Heart left ventricle (tissue), 16 donors: ENCODE data around the gene FRMPD4. TPM values are rescaled to one million over a fixed set of nuclear protein-coding genes. Genes with fewer than 3 reads are reported as not detected.

Source experiments
- ATAC-seq, 4 donors: fragments of 200-7000 bp; cut with Tn5 transposase; one replicate each; pipeline ENCODE4 v1.9.1; 2020 to 2022; ENCODE audit warnings: moderate library complexity in 4 of 4, mild to moderate bottlenecking in 3 of 4, moderate number of reproducible peaks in 1 of 4
- DNase-seq, 5 donors: peaks; one replicate each; pipeline ENCODE4 v3.0.0-alpha.2; 2020
- H3K27ac ChIP-seq, 12 donors: fragments of 200-600 bp; sonication (generic) in 4 of 12; one replicate each; pipeline versions ENCODE4 v1.5.0 to v1.8.0; 2016 to 2022; ENCODE audit warnings: mild to moderate bottlenecking in 2 of 12
- H3K27me3 ChIP-seq, 9 donors: fragments of 200-600 bp; sonication (generic) in 2 of 9; one replicate each; pipeline versions ENCODE4 v1.5.1 to v1.8.0; 2016 to 2022; ENCODE audit warnings: mild to moderate bottlenecking in 3 of 9
- H3K36me3 ChIP-seq, 9 donors: fragments of 200-600 bp; sonication (generic) in 2 of 9; one replicate each; pipeline versions ENCODE4 v1.5.0 to v1.8.0; 2018 to 2022; ENCODE audit warnings: mild to moderate bottlenecking in 2 of 9
- H3K4me1 ChIP-seq, 12 donors: fragments of 200-600 bp; sonication (generic) in 4 of 12; one replicate each; pipeline versions ENCODE4 v1.5.0 to v1.8.0; 2016 to 2022; ENCODE audit warnings: mild to moderate bottlenecking in 3 of 12
- H3K4me3 ChIP-seq, 12 donors: fragments of 200-600 bp; sonication (generic) in 4 of 12; one replicate each; pipeline versions ENCODE4 v1.5.0 to v1.8.0; 2017 to 2022; ENCODE audit warnings: mild to moderate bottlenecking in 9 of 12, moderate library complexity in 4 of 12
- H3K9me3 ChIP-seq, 12 donors: fragments of 200-600 bp; sonication (generic) in 4 of 12; one replicate each; pipeline versions ENCODE4 v1.5.0 to v1.8.0; 2016 to 2022; ENCODE audit warnings: mild to moderate bottlenecking in 1 of 12
- POLR2A ChIP-seq, 2 donors: fragments of 450-650 bp; IDR thresholded peaks; one replicate each; pipeline ENCODE4 v1.6.1; 2017; ENCODE audit warnings: antibody characterized with exemption in 2 of 2, mild to moderate bottlenecking in 2 of 2, moderate library complexity in 2 of 2
- WGBS, 4 donors: extraction: QIAGEN DNeasy Blood & Tissue Kit in 2 of 4; methylation state at CpG; one replicate each; pipeline versions ENCODE4 v1.1.5 to v1.1.7; 2013 to 2018; 5-methylcytosine and 5-hydroxymethylcytosine counted together
- intact Hi-C, 10 donors: fragments of 100-400 bp; cut with DNase I; formaldehyde crosslinking; loops; one replicate each; pipeline versions ENCODE4 v1.11.1 to v1.14.2; 2022
- polyA plus RNA-seq, 2 donors: library from polyadenylated mRNA; stranded (reverse); fragments of 200-250 nt; gene quantifications; one replicate each; pipeline ENCODE4 v1.2.3, GENCODE V29; 2013
- total RNA-seq, 9 donors: library from RNA; depleted of rRNA in 2 of 9; stranded (reverse); fragments of >200 nt in 2 of 9; fragmentation: NEBNext Ultra II Directional in 3 of 9; extraction: Animal tissue kit (Norgen Biotek cat#: 25700) in 3 of 9; gene quantifications; one replicate each; pipeline versions ENCODE4 v1.1.0 to v1.2.4, GENCODE V29; 2016 to 2023
- TF ChIP-seq, protein P1 (sequence below), 12 donors: fragments of 200-600 bp; sonication (generic) in 4 of 12; IDR thresholded peaks; one replicate each; pipeline versions ENCODE4 v1.5.0 to v1.8.0; 2018 to 2022; ENCODE audit warnings: antibody characterized with exemption in 12 of 12, mild to moderate bottlenecking in 5 of 12
- donor health status: ischemic (EF 13 %, LVEDD 7.1; RV severe dilation, severe dysfunction).
- donor health status: healthy with polysubstance abuse.
- donor health status: DM: no; HTN: yes; CAD: no.
- donor health status: DM: no; HTN: no; CAD: no.
- donor health status: ischemic (EF 25% LVEDD 6.9; RV normal size, moderate dysfunction).
- donor health status: ischemic (EF 25% LVEDD 5.7; RV mildly dilated, moderate dysfunction).
- donor health status: healthy.
- donor health status: DM: yes; HTN: yes; CAD: no.
- donor health status: ischemic (EF 35%, LVEDD 5.7; RV mildly dilated, moderate dysfunction).
- donor health status: nonischemic (EF 11% LVEDD 7.7; RV severe dilation, severe dysfunction).
- donor health status: DM: yes; HTN: yes; CAD: no.
- donor health status: PGD.
- donor health status: ischemic (EF 29% LVEDD 5.4; RV normal size, mild dysfunction).
- donor health status: nonischemic (EF 23%, LVEDD 6.1; RV moderate dilation, normal function).

Gene FRMPD4
- total and polyA plus RNA-seq, 11 donors: 0.07 to 4.2 (median 1.4) TPM

DNA sequence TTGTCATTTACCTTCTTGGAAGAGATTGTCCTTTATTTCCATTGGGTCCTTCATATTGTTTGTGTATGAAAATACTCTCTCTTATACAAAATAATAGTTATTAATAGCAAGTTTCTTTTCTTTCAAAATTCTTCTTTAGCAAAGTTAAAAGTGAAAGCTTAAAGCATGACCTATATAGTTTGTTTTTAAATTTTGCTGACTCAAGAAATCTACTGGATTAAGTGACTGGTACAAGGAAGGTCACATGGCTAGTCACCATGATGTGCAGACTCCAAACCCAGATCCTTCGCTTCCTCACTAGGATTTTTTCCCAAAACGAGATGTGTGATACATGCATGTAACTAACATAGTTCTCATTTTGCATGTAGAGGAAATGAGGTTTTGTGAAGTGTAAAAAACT lies 322.7 kb downstream of the FRMPD4 start:
- Histone ChIP-seq H3K27me3 (no peaks in the 10 kb centered on the region), H3K27ac (no peak overlapping the region), H3K4me3 (no peak overlapping the region), H3K36me3 (no peaks in the 10 kb centered on the region), H3K9me3 (no peaks in the 10 kb centered on the region), H3K4me1 (no peaks in the 10 kb centered on the region)
- no peak for ATAC-seq
- 66 to 81% (median 76%) methylated on average over 2 of the region's 2 CpGs for WGBS, 4 donors
- no peak for TF ChIP-seq POLR2A (IDR thresholded peaks at IDR 0.05)
- TF ChIP-seq, protein P1, sequence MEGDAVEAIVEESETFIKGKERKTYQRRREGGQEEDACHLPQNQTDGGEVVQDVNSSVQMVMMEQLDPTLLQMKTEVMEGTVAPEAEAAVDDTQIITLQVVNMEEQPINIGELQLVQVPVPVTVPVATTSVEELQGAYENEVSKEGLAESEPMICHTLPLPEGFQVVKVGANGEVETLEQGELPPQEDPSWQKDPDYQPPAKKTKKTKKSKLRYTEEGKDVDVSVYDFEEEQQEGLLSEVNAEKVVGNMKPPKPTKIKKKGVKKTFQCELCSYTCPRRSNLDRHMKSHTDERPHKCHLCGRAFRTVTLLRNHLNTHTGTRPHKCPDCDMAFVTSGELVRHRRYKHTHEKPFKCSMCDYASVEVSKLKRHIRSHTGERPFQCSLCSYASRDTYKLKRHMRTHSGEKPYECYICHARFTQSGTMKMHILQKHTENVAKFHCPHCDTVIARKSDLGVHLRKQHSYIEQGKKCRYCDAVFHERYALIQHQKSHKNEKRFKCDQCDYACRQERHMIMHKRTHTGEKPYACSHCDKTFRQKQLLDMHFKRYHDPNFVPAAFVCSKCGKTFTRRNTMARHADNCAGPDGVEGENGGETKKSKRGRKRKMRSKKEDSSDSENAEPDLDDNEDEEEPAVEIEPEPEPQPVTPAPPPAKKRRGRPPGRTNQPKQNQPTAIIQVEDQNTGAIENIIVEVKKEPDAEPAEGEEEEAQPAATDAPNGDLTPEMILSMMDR (IDR thresholded peaks at IDR 0.05): no peak
- intact Hi-C loops: no loop called here
- no peak for DNase-seq

DNA sequence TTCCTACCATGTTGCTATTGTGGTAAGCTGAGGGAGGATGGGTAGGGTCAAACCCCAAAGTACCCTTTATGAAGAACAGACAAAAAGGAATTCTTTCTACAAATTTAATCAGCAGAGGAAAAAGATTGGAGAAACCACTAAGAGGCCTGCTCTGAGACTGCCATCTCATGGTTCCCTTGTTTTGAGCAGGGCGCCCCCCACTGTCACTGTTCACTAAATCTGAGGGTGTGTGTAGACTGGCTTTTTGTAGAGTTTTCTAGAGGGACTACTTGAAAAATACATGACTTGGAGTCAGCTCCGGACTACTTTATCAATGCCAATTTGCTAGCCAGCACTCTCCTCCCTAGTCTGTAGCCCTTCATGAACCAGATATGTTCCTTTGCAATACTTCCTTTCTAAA lies 324.8 kb downstream of the FRMPD4 start:
- H3K27me3 ChIP-seq: no peaks in the 10 kb centered on the region
- H3K36me3 ChIP-seq: no peaks in the 10 kb centered on the region
- ATAC-seq (no peak), DNase-seq (no peak)
- intact Hi-C loops: no loop called here
- no peaks in the 10 kb centered on the region for H3K4me1 ChIP-seq
- H3K4me3 ChIP-seq: no peak overlapping the region
- 56 to 82% (median 69%) methylated on average over 2 of the region's 2 CpGs for WGBS, 4 donors
- no peak for TF ChIP-seq POLR2A (IDR thresholded peaks at IDR 0.05)
- TF ChIP-seq, protein P1 (IDR thresholded peaks at IDR 0.05): no peak
- H3K9me3 ChIP-seq: no peaks in the 10 kb centered on the region
- no peak overlapping the region for H3K27ac ChIP-seq

DNA sequence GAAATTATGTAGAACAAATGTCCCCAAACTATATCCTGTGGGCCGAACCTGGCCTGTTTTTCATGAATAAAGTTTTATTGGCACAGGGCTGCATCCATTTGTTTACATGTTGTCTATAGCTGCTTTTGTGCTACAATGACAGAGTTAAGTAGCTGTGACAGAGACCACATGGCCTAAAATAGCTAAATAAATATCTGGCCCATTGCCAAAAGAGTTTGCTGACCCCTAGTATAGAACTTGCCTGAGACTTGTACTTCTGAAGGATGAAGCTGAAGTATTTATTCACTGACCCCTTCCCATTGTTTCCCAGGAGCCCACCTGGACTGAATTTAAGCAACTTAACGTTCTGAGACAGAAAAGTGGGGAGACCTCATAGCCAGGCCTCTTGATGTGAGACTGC lies 325.6 kb downstream of the FRMPD4 start:
- Histone ChIP-seq H3K27ac (no peak overlapping the region), H3K9me3 (no peaks in the 10 kb centered on the region), H3K27me3 (no peaks in the 10 kb centered on the region), H3K4me3 (no peak overlapping the region), H3K36me3 (no peaks in the 10 kb centered on the region), H3K4me1 (no peaks in the 10 kb centered on the region)
- ATAC-seq (no peak), DNase-seq (no peak)
- TF ChIP-seq POLR2A (IDR thresholded peaks at IDR 0.05): no peak
- TF ChIP-seq, protein P1 (IDR thresholded peaks at IDR 0.05): no peak
- intact Hi-C loops: no loop called here
- WGBS, 4 donors: 51 to 84% (median 69%) methylated on average over 2 of the region's 2 CpGs

DNA sequence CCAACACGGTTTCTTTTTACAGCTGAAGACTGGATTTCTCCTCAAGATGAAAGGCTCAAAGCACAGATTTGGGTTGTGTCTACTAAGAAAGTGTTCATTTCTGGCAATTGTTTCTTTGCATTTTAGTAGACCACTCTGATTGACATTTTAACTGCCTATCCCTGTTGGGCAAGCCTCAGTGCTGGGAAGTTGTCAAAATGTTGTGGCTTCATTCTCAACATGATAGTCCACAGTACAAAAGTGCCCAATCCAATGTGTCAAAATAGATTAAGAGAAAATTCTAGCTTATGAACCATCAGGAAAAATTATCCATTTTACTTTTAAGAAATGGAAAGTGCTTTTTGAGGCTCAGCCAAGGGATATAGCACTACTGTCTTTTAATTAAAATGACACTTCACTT lies 329.0 kb downstream of the FRMPD4 start:
- Histone ChIP-seq H3K9me3 (no peaks in the 10 kb centered on the region), H3K36me3 (no peaks in the 10 kb centered on the region), H3K4me3 (no peak overlapping the region), H3K27me3 (no peaks in the 10 kb centered on the region), H3K27ac (no peak overlapping the region), H3K4me1 (no peaks in the 10 kb centered on the region)
- no peak for DNase-seq
- TF ChIP-seq, protein P1 (IDR thresholded peaks at IDR 0.05): no peak
- no peak for TF ChIP-seq POLR2A (IDR thresholded peaks at IDR 0.05)
- no peak for ATAC-seq
- intact Hi-C loops: no loop called here
- 58 to 79% (median 76%) methylated on average over 1 of the region's 1 CpG for WGBS, 4 donors
